Sigmoid colon (tissue), 4 donors: ENCODE results near the gene ADGRA3.

Source experiments
- EP300 ChIP-seq, 4 donors: sonication (generic); formaldehyde crosslinking; IDR thresholded peaks; one replicate each; pipeline ENCODE4 v1.6.1; 2017; ENCODE audit warnings: antibody characterized with exemption in 4 of 4
- POLR2A ChIP-seq, 2 donors: fragments of 450-650 bp; IDR thresholded peaks; one replicate each; pipeline ENCODE4 v1.6.1; 2016; ENCODE audit warnings: antibody characterized with exemption in 2 of 2, mild to moderate bottlenecking in 2 of 2, moderate library complexity in 2 of 2
- POLR2AphosphoS5 ChIP-seq, 4 donors: sonication (generic); formaldehyde crosslinking; IDR thresholded peaks; one replicate each; pipeline ENCODE4 v1.6.1; 2017; ENCODE audit warnings: antibody characterized with exemption in 4 of 4
- TF ChIP-seq, protein P1 (sequence below), 4 experiments: fragments of 450-650 bp in 3 of 4; fragments of 200-600 bp in 1 of 4; IDR thresholded peaks; one replicate each; pipeline ENCODE4 v1.5.1; 2016 to 2019; ENCODE audit warnings: antibody characterized with exemption in 4 of 4, mild to moderate bottlenecking in 3 of 4, moderate library complexity in 2 of 4

DNA sequence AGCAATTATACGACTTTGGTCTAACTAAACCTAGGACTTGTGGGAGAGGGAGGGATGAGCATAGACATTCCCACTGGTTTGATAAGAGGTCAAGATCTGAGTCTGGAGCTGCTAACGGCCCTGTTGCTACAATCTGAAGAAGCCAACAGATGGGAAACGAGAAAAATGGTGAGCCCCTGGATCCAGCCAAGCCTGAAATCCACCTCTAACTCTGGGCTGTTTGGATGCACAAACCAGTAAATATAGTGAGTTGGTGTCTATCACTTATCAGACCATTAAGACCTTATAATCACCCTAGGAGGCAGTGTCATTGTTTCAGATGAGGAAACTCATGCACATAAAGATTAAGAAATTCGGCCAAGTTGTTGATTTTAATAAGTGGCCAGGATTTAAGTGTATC, 50.5 kb downstream of the ADGRA3 start:
- no peak for TF ChIP-seq POLR2A (IDR thresholded peaks at IDR 0.05)
- TF ChIP-seq, protein P1, sequence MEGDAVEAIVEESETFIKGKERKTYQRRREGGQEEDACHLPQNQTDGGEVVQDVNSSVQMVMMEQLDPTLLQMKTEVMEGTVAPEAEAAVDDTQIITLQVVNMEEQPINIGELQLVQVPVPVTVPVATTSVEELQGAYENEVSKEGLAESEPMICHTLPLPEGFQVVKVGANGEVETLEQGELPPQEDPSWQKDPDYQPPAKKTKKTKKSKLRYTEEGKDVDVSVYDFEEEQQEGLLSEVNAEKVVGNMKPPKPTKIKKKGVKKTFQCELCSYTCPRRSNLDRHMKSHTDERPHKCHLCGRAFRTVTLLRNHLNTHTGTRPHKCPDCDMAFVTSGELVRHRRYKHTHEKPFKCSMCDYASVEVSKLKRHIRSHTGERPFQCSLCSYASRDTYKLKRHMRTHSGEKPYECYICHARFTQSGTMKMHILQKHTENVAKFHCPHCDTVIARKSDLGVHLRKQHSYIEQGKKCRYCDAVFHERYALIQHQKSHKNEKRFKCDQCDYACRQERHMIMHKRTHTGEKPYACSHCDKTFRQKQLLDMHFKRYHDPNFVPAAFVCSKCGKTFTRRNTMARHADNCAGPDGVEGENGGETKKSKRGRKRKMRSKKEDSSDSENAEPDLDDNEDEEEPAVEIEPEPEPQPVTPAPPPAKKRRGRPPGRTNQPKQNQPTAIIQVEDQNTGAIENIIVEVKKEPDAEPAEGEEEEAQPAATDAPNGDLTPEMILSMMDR (IDR thresholded peaks at IDR 0.05), result no peak
- no peak for TF ChIP-seq POLR2AphosphoS5 (IDR thresholded peaks at IDR 0.05)
- TF ChIP-seq EP300 (IDR thresholded peaks at IDR 0.05), result no peak
